GM18511 (cell line): ENCODE results near the gene DNAJB9.
"Not testable (repeated sequence)": the region's sequence is repeated elsewhere in the genome, so short reads cannot be mapped to it uniquely, and the experiment has no call there.

Experiments used
- ATAC-seq: cut with Tn5 transposase; IDR thresholded peaks from one replicate; pipeline ENCODE4 v1.9.1; 2021; ENCODE audit warnings: mild to moderate bottlenecking, moderate library complexity; ENCODE audit not compliant: unreplicated experiment

DNAJB9 gene

DNA sequence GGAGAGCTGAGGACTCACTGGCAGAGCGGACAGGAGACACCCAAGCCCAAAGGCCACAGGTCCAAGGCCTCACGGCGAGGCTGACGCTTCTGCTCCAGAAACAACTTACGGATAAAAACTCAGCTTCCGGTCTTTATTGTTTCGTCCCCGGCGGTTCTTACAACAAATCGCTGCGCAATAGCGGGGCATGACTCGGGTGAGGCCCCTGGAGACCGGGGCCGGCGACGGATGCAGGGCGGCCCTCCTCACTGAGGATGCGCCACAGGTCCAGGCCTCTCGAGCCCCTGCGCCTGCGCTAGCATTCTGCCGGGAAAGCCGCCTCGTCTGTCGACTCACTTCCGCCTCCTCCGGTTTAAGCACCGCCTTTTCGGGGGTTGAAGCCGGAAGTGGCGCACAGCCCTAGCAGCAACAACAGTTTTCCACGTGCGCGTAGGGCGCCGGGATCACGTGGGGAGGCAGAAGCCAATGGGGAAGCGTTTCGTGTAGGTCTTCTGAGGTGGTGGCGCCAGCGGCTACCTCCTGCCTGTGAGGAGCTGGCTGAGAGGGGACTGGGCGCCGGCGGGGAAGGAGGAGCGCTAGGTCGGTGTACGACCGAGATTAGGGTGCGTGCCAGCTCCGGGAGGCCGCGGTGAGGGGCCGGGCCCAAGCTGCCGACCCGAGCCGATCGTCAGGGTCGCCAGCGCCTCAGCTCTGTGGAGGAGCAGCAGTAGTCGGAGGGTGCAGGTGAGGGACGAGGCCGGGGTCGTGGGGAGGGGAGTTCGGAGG lies at the start of gene DNAJB9, which contains the start of gene THAP5:
TSS of gene DNAJB9 (plus strand) at position 494 of the 765 bp plus-strand sequence. CDS start 1,853 bp downstream, outside the sequence.
TSS of gene THAP5 (minus strand) at position 326 of the 765 bp plus-strand sequence. CDS start at position 189, 137 bp downstream.
- ATAC-seq: peak; percentile 95

GRCh38 chr7:108522780-108523179 lies 46.9 kb upstream of the DNAJB9 start:
- ATAC-seq: no peak

DNA sequence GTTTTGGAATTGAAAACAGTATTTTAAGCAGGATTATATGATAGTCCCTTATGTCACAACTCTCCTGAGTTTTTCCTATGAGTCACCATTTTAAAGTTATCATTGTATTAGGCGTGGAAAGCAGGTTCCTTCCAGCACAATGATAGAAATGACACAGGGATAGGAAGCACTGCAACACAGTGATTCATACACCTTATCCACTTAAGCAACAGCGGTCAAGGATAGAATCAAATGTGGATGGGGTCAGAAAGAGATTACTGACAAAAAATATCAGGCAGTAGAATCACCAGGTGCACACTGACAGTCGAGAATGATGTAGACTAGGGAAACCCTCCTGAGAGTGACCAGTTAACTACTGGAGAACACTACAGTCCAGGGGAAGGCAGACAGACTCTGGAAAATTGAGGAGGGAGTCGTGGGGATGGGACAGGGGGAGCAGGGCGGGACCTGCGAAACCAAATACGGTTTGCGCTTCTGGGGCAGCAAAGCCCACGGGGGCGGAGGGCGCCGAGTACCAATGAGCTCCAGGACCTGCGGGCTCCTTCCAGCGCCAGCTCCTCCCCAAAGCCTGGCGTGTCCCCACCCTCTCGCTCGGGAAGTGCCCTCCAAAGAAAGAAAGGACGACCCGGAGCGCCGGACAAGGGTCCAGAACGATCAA lies 44.2 kb upstream of the DNAJB9 start:
- peak; percentile 55 for ATAC-seq

DNA sequence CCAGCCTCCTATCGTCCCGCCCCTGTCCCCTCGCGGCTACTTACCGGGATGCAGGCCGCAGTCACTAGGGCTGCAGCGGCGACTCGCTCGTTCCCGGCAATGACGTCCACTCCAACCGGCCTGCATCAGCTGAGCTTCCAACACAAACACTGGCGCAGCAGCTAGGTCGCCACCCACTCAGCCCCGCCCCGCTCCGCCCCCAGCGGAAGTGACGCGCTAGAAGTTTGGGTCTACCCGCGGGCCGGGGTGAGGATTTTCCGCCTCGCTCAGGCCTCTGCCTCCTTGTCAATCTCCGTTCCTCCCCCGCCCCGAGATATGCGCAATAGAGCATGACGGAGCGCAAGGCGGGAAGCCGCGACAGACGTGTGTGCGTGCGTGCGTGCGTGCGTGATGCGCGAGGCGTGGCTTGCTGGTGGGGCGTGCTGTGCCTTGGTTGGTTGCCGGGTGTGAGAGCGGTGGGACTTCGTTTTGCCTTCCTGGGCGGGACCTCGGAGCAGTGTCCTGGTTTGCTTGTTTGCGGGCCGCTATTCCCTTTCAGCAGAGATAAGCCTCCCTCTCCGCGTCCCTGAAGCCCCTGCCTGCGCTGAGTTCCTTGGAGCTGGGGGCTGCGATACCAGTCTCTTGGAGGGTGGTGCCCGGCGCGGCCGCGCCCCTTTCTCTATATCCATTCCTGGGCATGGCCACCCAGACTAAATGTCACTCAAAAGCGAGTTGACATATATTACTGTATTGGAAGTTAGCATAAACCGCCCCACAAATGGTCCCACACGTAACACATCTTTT lies 43.5 kb upstream of the DNAJB9 start, which contains the start of gene PNPLA8:
TSS of gene PNPLA8 (minus strand) at position 151 of the 783 bp plus-strand sequence. CDS start 10,644 bp downstream, outside the sequence.
- peak; percentile 94 for ATAC-seq

- no peak for ATAC-seq
These were observed 43.0 kb upstream of the DNAJB9 start for GRCh38 chr7:108526768-108527017.

- ATAC-seq: no peak
These were observed 41.4 kb upstream of the DNAJB9 start for GRCh38 chr7:108528183-108528712.

DNA sequence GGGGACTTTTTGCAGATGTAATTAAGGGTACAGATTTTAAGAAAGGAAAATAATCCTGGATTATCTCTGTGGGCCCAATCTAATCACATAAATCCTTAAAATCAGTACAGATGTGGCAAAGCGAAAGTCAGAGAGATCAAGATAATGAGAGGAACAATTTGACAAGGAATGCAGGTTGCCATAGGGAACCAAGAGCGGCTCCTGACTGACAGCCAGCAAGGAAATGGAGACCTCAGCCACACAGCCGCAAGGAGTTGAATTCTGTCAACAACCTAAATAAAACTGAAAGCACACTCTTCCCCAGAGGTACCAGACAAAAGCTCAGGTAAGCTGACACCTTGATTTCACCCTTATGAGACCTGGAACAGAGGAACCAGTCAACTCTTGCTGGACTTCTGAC lies 40.3 kb upstream of the DNAJB9 start:
- ATAC-seq: no peak

DNA sequence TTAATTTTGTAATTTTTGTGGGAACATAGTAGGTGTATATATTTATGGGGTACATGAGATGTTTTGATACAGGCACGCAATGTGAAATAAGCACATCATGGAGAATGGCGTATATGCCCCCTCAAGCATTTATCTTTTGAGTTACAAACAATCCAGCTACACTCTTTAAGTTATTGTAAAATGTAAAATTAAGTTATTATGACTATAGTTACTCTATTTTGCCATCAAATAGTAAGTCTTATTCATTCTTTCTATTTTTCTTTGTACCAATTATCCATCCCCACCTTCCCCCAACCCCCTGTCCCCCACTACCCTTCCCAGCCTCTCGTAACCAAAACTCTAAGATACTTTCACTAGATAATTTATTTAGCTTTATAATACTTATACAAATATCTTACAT lies 36.0 kb upstream of the DNAJB9 start:
- ATAC-seq: no peak

GRCh38 chr7:108535257-108535656 lies 34.4 kb upstream of the DNAJB9 start:
- ATAC-seq: no peak

DNA sequence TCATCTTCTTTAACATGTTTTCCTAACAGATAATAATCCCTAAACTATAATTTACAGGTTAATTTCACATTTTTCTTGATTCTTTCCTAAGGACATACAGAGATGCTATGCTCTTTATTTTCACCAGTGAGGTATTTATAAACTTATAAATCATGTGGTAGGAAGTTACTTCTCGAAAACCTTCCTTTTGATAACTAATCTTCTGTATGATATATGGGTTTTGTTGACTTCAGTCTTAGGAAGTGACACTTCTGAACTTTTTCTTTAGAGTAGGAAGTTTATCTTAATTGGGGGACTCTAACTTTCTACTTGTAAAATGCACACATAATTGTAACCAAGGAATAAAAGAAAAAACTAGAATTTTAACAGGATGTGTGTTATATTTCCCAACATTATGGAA lies 33.9 kb upstream of the DNAJB9 start:
- no peak for ATAC-seq

- no peak for ATAC-seq
These were observed 32.4 kb upstream of the DNAJB9 start for GRCh38 chr7:108537229-108537628.

- ATAC-seq: not testable (repeated sequence)
These were observed 31.4 kb upstream of the DNAJB9 start for GRCh38 chr7:108538236-108538635.

DNA sequence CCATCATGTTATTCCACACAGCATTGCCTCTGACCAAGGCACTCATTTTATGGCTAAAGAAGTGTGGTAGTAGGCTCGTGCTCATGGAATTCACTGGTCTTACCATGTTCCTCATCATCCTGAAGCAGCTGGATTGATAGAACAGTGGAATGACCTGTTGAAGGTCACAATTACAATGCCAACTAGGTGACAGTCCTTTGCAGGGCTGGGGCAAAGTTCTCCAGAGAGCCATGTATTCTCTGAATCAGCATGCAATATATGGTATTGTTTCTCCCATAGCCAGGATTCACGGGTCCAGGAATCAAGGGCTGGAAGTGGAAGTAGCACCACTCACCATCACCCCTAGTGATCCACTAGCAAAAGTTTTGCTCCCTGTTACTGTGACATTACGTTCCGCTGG lies 31.0 kb upstream of the DNAJB9 start:
- not testable (repeated sequence) for ATAC-seq

- ATAC-seq: no peak
These were observed 28.2 kb upstream of the DNAJB9 start for GRCh38 chr7:108541478-108541877.

- ATAC-seq: not testable (repeated sequence)
These were observed 21.4 kb upstream of the DNAJB9 start for GRCh38 chr7:108548141-108548896.

DNA sequence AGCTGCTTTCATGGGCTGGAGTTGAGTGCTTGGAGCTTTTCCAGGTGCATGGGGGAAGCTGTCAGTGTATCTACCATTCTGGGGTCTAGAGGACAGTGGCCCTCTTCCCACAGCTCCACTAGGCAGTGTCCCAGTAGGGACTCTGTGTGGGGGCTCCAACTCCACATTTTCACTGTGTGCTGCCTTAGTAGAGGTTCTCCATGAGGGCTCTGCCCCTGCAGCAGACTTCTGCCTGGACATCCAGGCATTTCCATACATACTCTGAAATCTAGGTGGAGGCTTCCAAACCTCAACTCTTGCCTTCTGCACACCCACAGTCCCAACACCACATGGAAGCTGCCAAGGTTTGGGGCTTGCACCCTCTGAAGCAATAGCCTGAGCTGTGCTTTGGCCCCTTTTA lies 13.0 kb upstream of the DNAJB9 start:
- ATAC-seq: not testable (repeated sequence)

- no peak for ATAC-seq
These were observed 12.5 kb upstream of the DNAJB9 start for GRCh38 chr7:108557191-108557590.

GRCh38 chr7:108557617-108558016 lies 12.1 kb upstream of the DNAJB9 start:
- ATAC-seq: no peak

- no peak for ATAC-seq
These were observed 10.4 kb upstream of the DNAJB9 start for GRCh38 chr7:108559253-108559652.

GRCh38 chr7:108561047-108561619 lies 8.5 kb upstream of the DNAJB9 start:
- no peak for ATAC-seq
